ENCODE measurements around the gene CACNG4. TPM values are rescaled to one million over a fixed set of nuclear protein-coding genes. Genes with fewer than 3 reads are reported as not detected.

The CACNG4 gene
- total RNA-seq, 4 donors from 2014 or later: not detected

- no peak for TF ChIP-seq CTCF (IDR thresholded peaks at IDR 0.05; ENCODE audit: low read depth)
Observed at GRCh38 chr17:67013891-67014290, 49.4 kb downstream of the CACNG4 start.

GRCh38 chr17:67015001-67015400 is 50.5 kb downstream of the CACNG4 start:
- no peak for TF ChIP-seq CTCF (IDR thresholded peaks at IDR 0.05; ENCODE audit: low read depth)

GRCh38 chr17:67016039-67016762 is 51.7 kb downstream of the CACNG4 start:
- no peak for TF ChIP-seq CTCF (IDR thresholded peaks at IDR 0.05; ENCODE audit: low read depth)

GRCh38 chr17:67017910-67018309 is 53.4 kb downstream of the CACNG4 start:
- TF ChIP-seq CTCF (IDR thresholded peaks at IDR 0.05; ENCODE audit: low read depth): no peak

- no peak for TF ChIP-seq CTCF (IDR thresholded peaks at IDR 0.05; ENCODE audit: low read depth)
Observed at GRCh38 chr17:67018471-67019434, 54.2 kb downstream of the CACNG4 start.

GRCh38 chr17:67019809-67020208 is 55.3 kb downstream of the CACNG4 start:
- TF ChIP-seq CTCF (IDR thresholded peaks at IDR 0.05; ENCODE audit: low read depth): no peak

- no peak for TF ChIP-seq CTCF (IDR thresholded peaks at IDR 0.05; ENCODE audit: low read depth)
Observed at GRCh38 chr17:67020293-67020766, 55.8 kb downstream of the CACNG4 start.
